Sciatic nerve (tissue), 2 donors: ENCODE results near the gene B3GALT4. TPM values are rescaled to one million over a fixed set of nuclear protein-coding genes. Genes with fewer than 3 reads are reported as not detected.

Experiments used
- ATAC-seq: fragments of 200-7000 bp; cut with Tn5 transposase; one replicate; pipeline ENCODE4 v1.9.1; 2020; ENCODE audit warnings: mild to moderate bottlenecking, moderate library complexity
- DNase-seq: peaks from one replicate; pipeline ENCODE4 v3.0.0-alpha.2; 2020; ENCODE audit warnings: low spot score
- intact Hi-C: fragments of 100-400 bp; cut with DNase I; formaldehyde crosslinking; loops from one replicate; pipeline ENCODE4 v1.14.2; 2022
- total RNA-seq: library from RNA; stranded (reverse); fragmentation: NEBNext Ultra II Directional; extraction: Animal tissue kit (Norgen Biotek cat#: 25700); gene quantifications from one replicate; pipeline ENCODE4 v1.2.1, GENCODE V29; 2021
- donor health status: DM: no; HTN: no; CAD: no.
- donor health status: DM: no; HTN: no; CAD: no.

Gene B3GALT4
- total RNA-seq, 1 donor from 2014 or later, result 14.8 TPM

- DNase-seq, result no peak
- intact Hi-C loops, result no loop called here
- ATAC-seq, result no peak
Measured at GRCh38 chr6:33288141-33288920, 11.4 kb downstream of the B3GALT4 start.

DNA sequence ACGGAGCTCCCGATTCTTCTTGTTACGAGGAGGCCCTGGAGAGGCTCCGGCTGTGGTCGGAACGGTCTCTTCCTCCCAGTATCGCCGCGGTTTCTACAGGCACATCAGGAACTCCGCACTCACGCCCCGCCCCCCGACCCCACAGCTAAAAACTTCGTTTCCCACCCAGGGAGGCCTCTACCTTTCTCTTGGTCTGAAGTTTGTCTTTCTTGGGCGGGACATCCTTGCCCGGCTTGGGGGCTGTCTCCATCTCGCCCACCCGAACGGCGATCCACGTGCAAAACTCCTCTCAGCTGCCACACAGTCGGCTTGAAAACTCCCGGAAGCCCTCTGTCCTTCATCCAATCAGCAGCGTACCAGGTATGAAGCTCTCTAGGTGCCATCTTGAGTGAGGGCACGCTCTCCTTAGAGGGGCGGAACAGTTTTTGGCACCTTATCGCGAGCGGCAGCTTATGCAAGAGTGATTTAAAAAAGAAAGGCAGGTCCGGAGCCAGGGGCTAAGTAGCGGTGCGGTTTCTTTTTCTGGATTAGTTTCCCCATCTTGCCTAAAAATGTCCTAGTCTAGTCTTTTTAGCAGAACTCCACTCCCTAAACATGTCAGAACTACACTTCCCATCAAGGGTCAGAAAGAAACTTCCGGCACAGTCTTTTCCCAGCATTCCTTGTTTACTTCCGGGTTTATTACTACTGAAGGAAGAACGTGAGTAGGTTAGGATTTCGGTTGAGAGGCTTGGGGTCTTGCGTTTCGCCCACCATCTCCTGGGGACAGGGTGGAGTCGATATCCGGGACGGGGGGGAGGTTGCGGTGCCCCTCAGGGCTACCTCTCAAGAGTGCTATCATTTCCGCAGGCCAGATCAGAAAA is 12.2 kb downstream of the B3GALT4 start, which contains the start of the genes PFDN6 and WDR46:
Gene PFDN6 (plus strand): TSS at position 681 of the 863 bp plus-strand sequence. CDS start 256 bp downstream, outside the sequence.
Gene WDR46 (minus strand): TSS at position 319 of the 863 bp plus-strand sequence. CDS start 69 bp downstream, at position 250.
- DNase-seq (peak; percentile 88), ATAC-seq (peak; percentile 97)
- intact Hi-C loops, result no loop called here

DNA sequence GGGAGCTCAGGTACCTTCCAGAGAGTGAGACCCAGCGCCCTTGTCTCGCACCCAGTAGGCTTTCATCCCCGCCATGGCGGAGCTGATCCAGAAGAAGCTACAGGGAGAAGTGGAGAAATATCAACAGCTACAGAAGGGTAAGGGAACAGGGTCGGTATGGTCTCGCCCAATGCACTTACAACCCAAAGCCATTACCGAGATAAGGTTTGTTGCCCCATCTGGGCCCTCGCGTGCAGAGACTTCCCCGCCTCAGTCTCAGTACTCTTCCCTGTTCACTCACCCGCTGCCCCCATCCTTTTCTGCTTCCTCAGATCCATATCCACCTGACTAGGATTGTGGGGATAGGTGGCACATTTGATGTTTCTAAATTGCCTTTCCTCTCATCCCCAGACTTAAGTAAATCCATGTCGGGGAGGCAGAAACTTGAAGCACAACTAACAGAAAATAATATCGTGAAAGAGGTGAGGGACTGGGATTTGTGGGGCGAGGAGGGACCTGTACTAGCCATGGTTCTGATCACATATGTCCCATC is 12.9 kb downstream of the B3GALT4 start:
- no peak for ATAC-seq
- DNase-seq, result no peak
- intact Hi-C loops, result no loop called here

DNA sequence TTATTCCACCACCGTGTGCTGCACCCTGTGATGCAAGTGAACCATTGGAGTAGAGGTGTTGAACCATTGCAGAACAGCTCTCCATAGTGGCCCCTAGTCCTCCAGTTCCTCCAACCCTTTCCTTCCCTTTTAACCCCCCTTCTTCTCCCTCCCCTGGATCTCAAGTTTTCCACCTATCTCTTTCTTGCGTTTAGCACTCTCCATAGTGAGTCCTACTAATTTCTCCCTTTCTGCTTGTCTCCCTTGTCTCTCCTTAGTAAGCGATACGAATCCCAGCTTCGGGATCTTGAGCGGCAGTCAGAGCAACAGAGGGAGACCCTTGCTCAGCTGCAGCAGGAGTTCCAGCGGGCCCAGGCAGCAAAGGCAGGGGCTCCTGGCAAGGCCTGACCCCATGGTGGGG is 13.5 kb downstream of the B3GALT4 start:
- DNase-seq (no peak), ATAC-seq (no peak)
- intact Hi-C loops, result no loop called here

DNA sequence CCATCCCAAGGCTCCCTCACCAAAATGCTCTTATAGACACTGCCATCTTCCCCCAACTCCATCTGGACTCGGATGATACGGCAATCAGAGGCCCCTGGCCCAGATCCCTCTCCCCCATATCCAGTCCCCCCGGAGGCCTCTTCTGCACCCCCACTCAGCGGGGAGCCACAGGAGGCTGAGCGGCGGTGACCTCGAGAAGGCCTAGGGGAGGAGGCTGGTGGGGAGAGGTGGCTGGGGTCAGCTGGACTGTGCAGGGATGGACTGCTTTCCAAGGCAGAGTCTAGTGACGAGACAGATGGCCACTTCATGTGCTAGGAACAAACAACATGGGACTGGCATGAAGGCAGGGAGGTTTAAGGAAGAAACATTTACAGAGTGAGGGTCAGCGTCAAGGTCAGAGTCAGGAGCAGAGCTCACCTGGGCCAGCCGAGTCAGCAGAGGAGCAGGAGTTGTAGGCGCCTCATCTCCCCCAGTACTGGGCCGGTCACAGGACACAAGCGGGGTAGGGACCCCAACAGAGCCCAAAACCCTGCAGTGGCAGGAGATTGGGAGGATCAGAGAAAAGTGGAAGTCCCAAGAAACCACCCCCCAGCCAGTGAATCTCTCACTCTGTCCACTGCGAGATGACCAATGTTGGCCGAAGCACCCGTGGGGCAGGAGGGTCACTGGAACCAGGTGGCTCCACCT is 16.2 kb downstream of the B3GALT4 start:
- intact Hi-C loops, result no loop called here

GRCh38 chr6:33294086-33294823 is 17.3 kb downstream of the B3GALT4 start:
- ATAC-seq (no peak), DNase-seq (no peak)
- intact Hi-C loops, result no loop called here

More for the DNA sequence above, 16.2 kb downstream of the B3GALT4 start:
- DNase-seq, result no peak
- ATAC-seq, result no peak

GRCh38 chr6:33295621-33296369 is 18.9 kb downstream of the B3GALT4 start:
- DNase-seq (no peak), ATAC-seq (no peak)
- intact Hi-C loops, result no loop called here

DNA sequence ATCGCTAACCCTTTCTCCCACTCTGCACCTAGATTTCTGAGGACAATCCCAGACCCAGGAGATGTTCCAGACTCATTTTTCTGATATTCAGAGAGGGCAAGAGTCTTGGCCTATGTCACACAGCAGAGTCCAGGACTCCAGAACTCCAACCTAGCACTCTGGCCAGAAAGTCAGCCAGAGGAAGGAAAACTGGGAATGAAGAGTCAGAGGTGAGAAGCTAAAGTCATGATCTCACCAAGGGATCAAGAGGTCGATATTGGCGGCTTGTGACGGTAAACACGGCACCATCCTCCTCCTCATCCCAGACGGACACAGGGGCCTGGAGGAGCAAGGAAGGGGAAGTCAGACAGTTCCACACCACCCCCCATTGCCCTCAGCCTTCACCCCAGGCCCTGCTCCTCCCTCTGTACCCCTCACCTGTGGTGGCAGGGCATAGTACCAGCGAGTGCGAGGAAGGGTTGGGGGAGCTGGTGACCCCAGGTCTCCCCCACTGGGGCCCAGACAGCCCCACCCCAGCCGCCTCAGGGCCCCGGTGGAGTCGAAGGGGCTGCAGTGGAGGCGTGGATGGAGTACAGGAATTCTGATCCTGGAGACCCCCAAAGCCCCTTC is 20.0 kb downstream of the B3GALT4 start:
- intact Hi-C loops, result no loop called here
- no peak for DNase-seq
- no peak for ATAC-seq

- ATAC-seq, result peak; percentile 2
- intact Hi-C loops, result no loop called here
- DNase-seq, result no peak
Measured at GRCh38 chr6:33297406-33297955, 20.6 kb downstream of the B3GALT4 start.

- intact Hi-C loops, result no loop called here
- ATAC-seq (peak; percentile 79), DNase-seq (peak; percentile 82)
Measured at GRCh38 chr6:33297956-33298772, 21.2 kb downstream of the B3GALT4 start.

GRCh38 chr6:33298773-33299236 is 21.9 kb downstream of the B3GALT4 start, which contains the start of gene RGL2:
TSS of gene RGL2 (minus strand) at chr6:33298942. CDS start at chr6:33298610, 332 bp downstream.
- ATAC-seq (peak; percentile 86), DNase-seq (peak; percentile 93)
- intact Hi-C loops, result no loop called here

DNA sequence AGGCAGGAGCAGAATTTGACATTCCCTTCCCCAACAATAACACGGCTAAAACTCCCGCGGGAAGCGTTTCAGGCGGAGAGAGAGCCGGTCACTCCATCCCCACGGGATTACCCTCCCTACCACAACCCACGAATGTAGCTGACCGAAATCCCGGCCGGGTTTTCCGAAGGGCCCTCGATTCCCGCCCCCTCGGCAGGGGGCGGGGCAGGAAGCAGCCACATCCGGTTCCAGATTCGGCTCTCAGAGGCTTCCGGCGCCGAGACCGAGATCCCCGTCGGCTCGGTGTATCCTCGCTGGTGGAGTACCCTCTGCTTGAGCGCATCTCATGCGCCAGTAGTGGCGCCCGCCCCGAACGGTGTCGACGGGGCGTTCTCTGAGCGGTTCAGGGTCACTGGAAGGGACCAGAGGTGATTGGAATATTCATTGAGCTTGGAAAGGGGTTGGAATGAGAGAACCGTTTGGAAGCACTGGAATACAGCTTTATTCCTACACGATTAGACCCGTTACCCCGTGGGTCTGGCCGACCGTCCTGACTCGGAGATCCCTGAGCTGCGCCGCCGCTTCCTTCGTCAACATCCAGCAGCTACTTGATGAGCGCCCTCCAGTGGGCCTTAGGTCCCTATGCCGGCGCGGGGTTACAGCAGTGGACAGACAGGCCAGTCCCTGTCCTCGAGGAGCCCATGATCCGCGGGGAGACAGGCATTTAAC is 22.5 kb downstream of the B3GALT4 start:
- ATAC-seq (peak; percentile 85), DNase-seq (peak; percentile 95)
- intact Hi-C loops, result no loop called here

GRCh38 chr6:33301877-33302276 is 25.0 kb downstream of the B3GALT4 start:
- ATAC-seq (no peak), DNase-seq (no peak)
- intact Hi-C loops, result no loop called here

DNA sequence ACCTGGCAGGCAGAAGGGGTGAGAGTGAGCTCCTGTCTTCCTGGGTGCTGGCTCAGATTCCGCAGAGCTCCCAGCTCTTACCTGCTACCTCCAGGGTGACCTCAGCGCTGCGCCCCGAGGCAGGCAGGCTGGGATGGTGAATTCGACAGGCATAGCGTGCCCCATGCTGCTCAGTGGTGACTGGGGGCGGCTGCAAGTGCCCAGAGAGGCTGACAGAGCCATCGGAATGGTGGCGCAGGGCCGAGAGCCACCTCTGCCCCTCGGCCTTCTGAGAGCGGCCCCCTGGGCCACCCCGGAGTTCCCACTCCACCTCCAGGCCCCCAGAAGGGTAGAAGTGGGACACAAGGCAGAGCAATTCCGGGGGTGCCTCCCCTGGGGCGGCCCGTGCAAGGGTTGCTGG is 27.3 kb downstream of the B3GALT4 start:
- ATAC-seq (no peak), DNase-seq (no peak)
- intact Hi-C loops, result no loop called here

DNA sequence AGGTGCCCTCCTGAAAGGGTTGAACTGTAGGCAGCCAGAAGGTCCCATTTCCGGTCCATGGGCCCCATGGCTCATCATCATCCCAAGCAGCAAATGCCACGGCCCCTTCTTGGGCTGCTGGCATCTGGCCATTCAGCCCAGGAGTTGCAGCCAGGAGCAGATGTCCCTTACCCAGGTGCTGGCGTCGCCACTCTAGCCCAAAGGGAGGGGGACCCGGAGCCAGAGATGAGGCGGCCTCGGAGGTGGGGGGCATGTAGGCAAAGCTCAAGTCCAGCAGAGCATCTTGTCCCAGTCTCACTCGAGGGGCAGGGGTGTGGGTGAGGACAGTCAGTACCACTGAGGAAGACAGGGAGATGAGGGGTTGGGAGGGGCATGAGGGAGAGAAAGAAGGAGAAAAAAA is 28.1 kb downstream of the B3GALT4 start:
- no peak for ATAC-seq

More for the DNA sequence above, 28.1 kb downstream of the B3GALT4 start:
- intact Hi-C loops, result no loop called here
- no peak for DNase-seq
